ENCODE data around the gene SLC18B1. TPM values are rescaled to one million over a fixed set of nuclear protein-coding genes. Genes with fewer than 3 reads are reported as not detected.

SLC18B1 gene
- 13.4 TPM for polyA plus RNA-seq (2013, experiment 1 of 2)
- polyA plus RNA-seq (2013, experiment 2 of 2) = 14.7 TPM

GRCh38 chr6:132797951-132798868 is at the start of gene SLC18B1:
Gene SLC18B1, minus strand, starts transcription at chr6:132798637. Its CDS starts 181 bp downstream, at chr6:132798456.
- Histone ChIP-seq H3K9me3 (ENCODE audit: insufficient read depth, low read depth, low read length) (no peaks in the 10 kb centered on the region), H3K4me3 (ENCODE audit: low read length) (peak within 1 kb of the TSS; percentile 63), H3K9ac (ENCODE audit: low read depth, low read length) (peak within 1 kb of the TSS; percentile 75), H3K27ac (ENCODE audit: low read depth, low read length) (peak within 1 kb of the TSS; percentile 12; the same call in 1 of the 2 replicates), H3K27me3 (ENCODE audit: insufficient read depth, low read length) (no peaks in the 10 kb centered on the region), H3K36me3 (ENCODE audit: insufficient read depth, low read length) (peaks cover 6% of the 10 kb centered on the region; the same call in 1 of the 2 replicates), H3K4me1 (ENCODE audit: insufficient read depth, low read length) (0 out of 2 replicates have a peak, but pooled peaks cover 2% of the 10 kb centered on the region)
- WGBS = 2% methylated on average over 38 of the region's 41 CpGs

- no peaks in the 10 kb centered on the region for H3K9me3 ChIP-seq (ENCODE audit: insufficient read depth, low read depth, low read length)
- H3K4me3 ChIP-seq (ENCODE audit: low read length) = no peak overlapping the region
- H3K27me3 ChIP-seq (ENCODE audit: insufficient read depth, low read length) = no peaks in the 10 kb centered on the region
- H3K9ac ChIP-seq (ENCODE audit: low read depth, low read length) = no peak overlapping the region
- WGBS = 87% methylated on average over 8 of the region's 8 CpGs
- H3K36me3 ChIP-seq (ENCODE audit: insufficient read depth, low read length) = no peaks in the 10 kb centered on the region
- peaks cover 7% of the 10 kb centered on the region for H3K4me1 ChIP-seq (ENCODE audit: insufficient read depth, low read length)
- H3K27ac ChIP-seq (ENCODE audit: low read depth, low read length) = no peak overlapping the region
Measured at GRCh38 chr6:132843316-132844035, 45.0 kb upstream of the SLC18B1 start.

GRCh38 chr6:132841966-132842365 is 43.5 kb upstream of the SLC18B1 start:
- H3K27me3 ChIP-seq (ENCODE audit: insufficient read depth, low read length) = no peaks in the 10 kb centered on the region
- H3K36me3 ChIP-seq (ENCODE audit: insufficient read depth, low read length) = no peaks in the 10 kb centered on the region
- WGBS = 87% methylated on average over 1 of the region's 1 CpG
- H3K9ac ChIP-seq (ENCODE audit: low read depth, low read length) = no peak overlapping the region
- no peak overlapping the region for H3K27ac ChIP-seq (ENCODE audit: low read depth, low read length)
- H3K4me3 ChIP-seq (ENCODE audit: low read length) = no peak overlapping the region
- H3K9me3 ChIP-seq (ENCODE audit: insufficient read depth, low read depth, low read length) = no peaks in the 10 kb centered on the region
- H3K4me1 ChIP-seq (ENCODE audit: insufficient read depth, low read length) = peaks cover 7% of the 10 kb centered on the region

- WGBS = 96% methylated on average over 6 of the region's 6 CpGs
- no peaks in the 10 kb centered on the region for H3K36me3 ChIP-seq (ENCODE audit: insufficient read depth, low read length)
- no peaks in the 10 kb centered on the region for H3K27me3 ChIP-seq (ENCODE audit: insufficient read depth, low read length)
- no peaks in the 10 kb centered on the region for H3K4me1 ChIP-seq (ENCODE audit: insufficient read depth, low read length)
- no peak overlapping the region for H3K27ac ChIP-seq (ENCODE audit: low read depth, low read length)
- H3K4me3 ChIP-seq (ENCODE audit: low read length) = no peak overlapping the region
- no peaks in the 10 kb centered on the region for H3K9me3 ChIP-seq (ENCODE audit: insufficient read depth, low read depth, low read length)
- H3K9ac ChIP-seq (ENCODE audit: low read depth, low read length) = no peak overlapping the region
Measured at GRCh38 chr6:132832891-132833290, 34.5 kb upstream of the SLC18B1 start.

GRCh38 chr6:132830334-132830751 is 31.9 kb upstream of the SLC18B1 start:
- Histone ChIP-seq H3K4me1 (ENCODE audit: insufficient read depth, low read length) (no peaks in the 10 kb centered on the region), H3K4me3 (ENCODE audit: low read length) (no peak overlapping the region), H3K36me3 (ENCODE audit: insufficient read depth, low read length) (no peaks in the 10 kb centered on the region), H3K27ac (ENCODE audit: low read depth, low read length) (no peak overlapping the region), H3K9ac (ENCODE audit: low read depth, low read length) (no peak overlapping the region), H3K9me3 (ENCODE audit: insufficient read depth, low read depth, low read length) (no peaks in the 10 kb centered on the region), H3K27me3 (ENCODE audit: insufficient read depth, low read length) (no peaks in the 10 kb centered on the region)
- 97% methylated on average over 1 of the region's 3 CpGs for WGBS

GRCh38 chr6:132820629-132821381 is 22.4 kb upstream of the SLC18B1 start:
- Histone ChIP-seq H3K9me3 (ENCODE audit: insufficient read depth, low read depth, low read length) (no peaks in the 10 kb centered on the region), H3K36me3 (ENCODE audit: insufficient read depth, low read length) (peaks cover 41% of the 10 kb centered on the region), H3K4me3 (ENCODE audit: low read length) (no peak overlapping the region), H3K27me3 (ENCODE audit: insufficient read depth, low read length) (no peaks in the 10 kb centered on the region), H3K4me1 (ENCODE audit: insufficient read depth, low read length) (peaks cover 11% of the 10 kb centered on the region), H3K9ac (ENCODE audit: low read depth, low read length) (no peak overlapping the region), H3K27ac (ENCODE audit: low read depth, low read length) (peak overlapping the region; percentile 30; the same call in 1 of the 2 replicates)
- 81% methylated on average over 5 of the region's 5 CpGs for WGBS

- peaks cover 11% of the 10 kb centered on the region for H3K4me1 ChIP-seq (ENCODE audit: insufficient read depth, low read length)
- peaks cover 51% of the 10 kb centered on the region for H3K36me3 ChIP-seq (ENCODE audit: insufficient read depth, low read length)
- 95% methylated on average over 4 of the region's 4 CpGs for WGBS
- peak overlapping the region; percentile 15; the same call in 1 of the 2 replicates for H3K27ac ChIP-seq (ENCODE audit: low read depth, low read length)
- H3K9ac ChIP-seq (ENCODE audit: low read depth, low read length) = no peak overlapping the region
- H3K27me3 ChIP-seq (ENCODE audit: insufficient read depth, low read length) = no peaks in the 10 kb centered on the region
- H3K9me3 ChIP-seq (ENCODE audit: insufficient read depth, low read depth, low read length) = no peaks in the 10 kb centered on the region
- no peak overlapping the region for H3K4me3 ChIP-seq (ENCODE audit: low read length)
Measured at GRCh38 chr6:132819405-132820161, 21.1 kb upstream of the SLC18B1 start.

- Histone ChIP-seq H3K9me3 (ENCODE audit: insufficient read depth, low read depth, low read length) (no peaks in the 10 kb centered on the region), H3K36me3 (ENCODE audit: insufficient read depth, low read length) (peaks cover 51% of the 10 kb centered on the region), H3K4me3 (ENCODE audit: low read length) (no peak overlapping the region), H3K27me3 (ENCODE audit: insufficient read depth, low read length) (no peaks in the 10 kb centered on the region), H3K27ac (ENCODE audit: low read depth, low read length) (peak overlapping the region; percentile 82), H3K4me1 (ENCODE audit: insufficient read depth, low read length) (peaks cover 11% of the 10 kb centered on the region), H3K9ac (ENCODE audit: low read depth, low read length) (peak overlapping the region; percentile 3; the same call in 1 of the 2 replicates)
- WGBS = 95% methylated on average over 6 of the region's 6 CpGs
Measured at GRCh38 chr6:132818404-132819359, 20.2 kb upstream of the SLC18B1 start.

- H3K4me3 ChIP-seq (ENCODE audit: low read length) = peak overlapping the region; percentile 9; the same call in 1 of the 2 replicates
- H3K27ac ChIP-seq (ENCODE audit: low read depth, low read length) = peak overlapping the region; percentile 82
- 96% methylated on average over 10 of the region's 10 CpGs for WGBS
- H3K4me1 ChIP-seq (ENCODE audit: insufficient read depth, low read length) = peaks cover 12% of the 10 kb centered on the region
- H3K9ac ChIP-seq (ENCODE audit: low read depth, low read length) = peak overlapping the region; percentile 53; the same call in 1 of the 2 replicates
- H3K9me3 ChIP-seq (ENCODE audit: insufficient read depth, low read depth, low read length) = no peaks in the 10 kb centered on the region
- H3K27me3 ChIP-seq (ENCODE audit: insufficient read depth, low read length) = no peaks in the 10 kb centered on the region
- H3K36me3 ChIP-seq (ENCODE audit: insufficient read depth, low read length) = peaks cover 51% of the 10 kb centered on the region
Measured at GRCh38 chr6:132817554-132818403, 19.3 kb upstream of the SLC18B1 start.

Data from HUES64 (cell line).